SK-N-MC (cell line): ENCODE results near the gene CYP26C1.
A peak's percentile ranks its signal among the peaks of the same experiment; 100 is the strongest.

Source experiments
- DNase-seq: peaks from one replicate; pipeline ENCODE4 v3.0.0-alpha.2; 2011; ENCODE audit warnings: low read depth, low spot score
- H3K27ac ChIP-seq: fragments of 200-600 bp; sonication (generic); 2 replicates; pipeline ENCODE4 v1.5.1; 2016; ENCODE audit warnings: mixed run types
- H3K36me3 ChIP-seq: fragments of 200-600 bp; sonication (generic); 2 replicates; pipeline ENCODE4 v1.6.1; 2017; ENCODE audit warnings: antibody characterized with exemption, low read length, mixed read lengths; ENCODE audit not compliant: insufficient read depth
- H3K4me3 ChIP-seq: fragments of 200-600 bp; sonication (generic); 2 replicates; pipeline ENCODE4 v1.5.1; 2016
- H3K9ac ChIP-seq: fragments of 200-600 bp; sonication (generic); 2 replicates; pipeline ENCODE4 v1.8.0; 2017; ENCODE audit warnings: mixed run types, mixed read lengths; ENCODE audit not compliant: insufficient read length
- H3K9me3 ChIP-seq: fragments of 200-600 bp; sonication (generic); 2 replicates; pipeline ENCODE4 v1.6.1; 2017; ENCODE audit warnings: low read depth, mild to moderate bottlenecking, antibody characterized with exemption, low read length, moderate library complexity, mixed read lengths
- EZH2 ChIP-seq: fragments of 200-600 bp; sonication (generic); IDR thresholded peaks from one replicate; pipeline ENCODE4 v1.6.1; 2017; ENCODE audit warnings: antibody characterized with exemption
- FOXP2 ChIP-seq: optimal IDR thresholded peaks from 2 replicates; pipeline ENCODE3; 2011; ENCODE audit warnings: mild to moderate bottlenecking, moderate library complexity; ENCODE audit not compliant: insufficient read depth; ENCODE audit errors: extremely low read length, control extremely low read depth
- POLR2AphosphoS5 ChIP-seq: IDR thresholded peaks from 2 replicates; pipeline ENCODE4 v1.6.1; 2012; ENCODE audit warnings: mild to moderate bottlenecking, low read depth, low read length, borderline replicate concordance

CYP26C1 gene

GRCh38 chr10:93073539-93074146 is 13.0 kb downstream of the CYP26C1 start, which contains the start of gene CYP26A1:
CYP26A1 (plus strand) TSS chr10:93073893; CDS start chr10:93073935, 42 bp downstream.
- Histone ChIP-seq H3K9ac (no peak within 1 kb of the TSS), H3K36me3 (no peaks in the 10 kb centered on the region), H3K4me3 (peak within 1 kb of the TSS; percentile 48), H3K27ac (no peak within 1 kb of the TSS), H3K9me3 (no peaks in the 10 kb centered on the region)
- no peak for TF ChIP-seq FOXP2
- TF ChIP-seq EZH2: no peak
- no peak for TF ChIP-seq POLR2AphosphoS5
- DNase-seq: no peak

GRCh38 chr10:93074147-93074596 is 13.6 kb downstream of the CYP26C1 start:
- Histone ChIP-seq H3K36me3 (no peaks in the 10 kb centered on the region), H3K9me3 (no peaks in the 10 kb centered on the region), H3K4me3 (peak overlapping the region; percentile 48; the same call in 1 of the 2 replicates), H3K27ac (no peak overlapping the region), H3K9ac (no peak overlapping the region)
- no peak for TF ChIP-seq FOXP2
- TF ChIP-seq POLR2AphosphoS5: no peak
- no peak for TF ChIP-seq EZH2
- DNase-seq: no peak

DNA sequence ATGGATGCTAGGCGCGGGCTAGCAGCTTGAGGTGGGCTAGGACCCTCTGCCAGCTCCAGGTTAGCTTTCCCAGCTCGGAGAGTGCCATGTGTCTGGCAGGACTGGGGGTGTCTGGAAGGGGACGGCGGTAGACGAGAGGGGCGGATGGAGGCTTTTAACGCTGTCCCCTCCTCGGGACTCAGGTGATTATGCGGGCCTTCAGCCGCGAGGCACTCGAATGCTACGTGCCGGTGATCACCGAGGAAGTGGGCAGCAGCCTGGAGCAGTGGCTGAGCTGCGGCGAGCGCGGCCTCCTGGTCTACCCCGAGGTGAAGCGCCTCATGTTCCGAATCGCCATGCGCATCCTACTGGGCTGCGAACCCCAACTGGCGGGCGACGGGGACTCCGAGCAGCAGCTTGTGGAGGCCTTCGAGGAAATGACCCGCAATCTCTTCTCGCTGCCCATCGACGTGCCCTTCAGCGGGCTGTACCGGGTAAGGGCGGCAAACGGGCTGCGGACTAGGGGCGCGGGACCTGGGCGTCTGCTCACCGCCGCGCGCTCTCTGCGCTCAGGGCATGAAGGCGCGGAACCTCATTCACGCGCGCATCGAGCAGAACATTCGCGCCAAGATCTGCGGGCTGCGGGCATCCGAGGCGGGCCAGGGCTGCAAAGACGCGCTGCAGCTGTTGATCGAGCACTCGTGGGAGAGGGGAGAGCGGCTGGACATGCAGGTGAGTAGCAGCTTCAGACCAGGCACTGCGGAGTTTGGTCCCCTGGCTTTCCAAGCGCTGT is 14.2 kb downstream of the CYP26C1 start:
- no peak overlapping the region for H3K9ac ChIP-seq

GRCh38 chr10:93075369-93076221 is 15.0 kb downstream of the CYP26C1 start:
- TF ChIP-seq FOXP2 (no peak), POLR2AphosphoS5 (no peak), EZH2 (no peak)
- Histone ChIP-seq H3K4me3 (no peak overlapping the region), H3K9me3 (no peaks in the 10 kb centered on the region), H3K9ac (no peak overlapping the region), H3K27ac (no peak overlapping the region), H3K36me3 (no peaks in the 10 kb centered on the region)
- DNase-seq: no peak

More for the DNA sequence above, 14.2 kb downstream of the CYP26C1 start:
- H3K9me3 ChIP-seq: no peaks in the 10 kb centered on the region
- no peaks in the 10 kb centered on the region for H3K36me3 ChIP-seq
- DNase-seq: no peak
- no peak overlapping the region for H3K27ac ChIP-seq
- H3K4me3 ChIP-seq: no peak overlapping the region
- TF ChIP-seq FOXP2: no peak
- TF ChIP-seq POLR2AphosphoS5: no peak
- no peak for TF ChIP-seq EZH2

- H3K27ac ChIP-seq: no peak overlapping the region
- H3K9ac ChIP-seq: no peak overlapping the region
- TF ChIP-seq POLR2AphosphoS5 (no peak), FOXP2 (no peak), EZH2 (no peak)
- DNase-seq: no peak
- H3K4me3 ChIP-seq: no peak overlapping the region
- no peaks in the 10 kb centered on the region for H3K9me3 ChIP-seq
- H3K36me3 ChIP-seq: no peaks in the 10 kb centered on the region
Measured at GRCh38 chr10:93076871-93077270, 16.3 kb downstream of the CYP26C1 start.

DNA sequence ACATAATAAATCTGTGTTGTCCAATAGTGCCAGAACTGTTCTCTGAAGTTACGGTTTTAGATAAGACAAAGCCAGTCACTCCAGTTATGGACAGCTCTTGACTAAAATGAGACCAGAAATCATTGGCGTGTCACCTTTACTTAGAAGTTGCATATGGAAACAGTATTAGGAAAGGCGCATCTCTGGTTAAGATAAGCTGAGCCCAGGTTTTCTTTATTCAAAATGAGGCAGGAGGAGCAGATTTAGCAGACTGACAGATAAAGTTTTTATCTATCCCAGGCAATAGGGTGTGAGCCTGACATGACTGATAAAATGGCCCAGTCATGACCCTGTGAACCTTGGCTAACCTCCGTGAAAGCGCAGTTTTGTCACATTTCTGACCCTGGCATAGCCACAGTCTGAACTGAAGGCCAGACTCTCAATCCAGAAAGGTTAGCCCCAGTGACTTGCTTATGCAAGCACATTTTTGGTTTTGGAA is 17.3 kb downstream of the CYP26C1 start:
- Histone ChIP-seq H3K4me3 (no peak overlapping the region), H3K36me3 (no peaks in the 10 kb centered on the region), H3K9me3 (no peaks in the 10 kb centered on the region), H3K9ac (no peak overlapping the region), H3K27ac (no peak overlapping the region)
- TF ChIP-seq EZH2: no peak
- DNase-seq: no peak

- H3K27ac ChIP-seq: no peak overlapping the region
- no peak overlapping the region for H3K9ac ChIP-seq
- TF ChIP-seq EZH2 (no peak), FOXP2 (no peak), POLR2AphosphoS5 (no peak)
- H3K9me3 ChIP-seq: no peaks in the 10 kb centered on the region
- no peak overlapping the region for H3K4me3 ChIP-seq
- DNase-seq: no peak
- no peaks in the 10 kb centered on the region for H3K36me3 ChIP-seq
Measured at GRCh38 chr10:93079663-93080349, 19.2 kb downstream of the CYP26C1 start.
